Stomach (tissue), 9 donors: ENCODE data around the gene ING2. TPM values are rescaled to one million over a fixed set of nuclear protein-coding genes. Genes with fewer than 3 reads are reported as not detected.

ENCODE experiments used
- DNase-seq, 2 donors: peaks; one replicate each; pipeline versions ENCODE4 v3.0.0 to v3.0.0-alpha.2; 2013 to 2019
- H3K27ac ChIP-seq, 5 donors: fragments of 200-600 bp in 4 of 5; sonication (generic) in 4 of 5; one replicate each; pipeline ENCODE4 v1.5.1; 2013 to 2019; ENCODE audit warnings: mild to moderate bottlenecking in 1 of 5, moderate library complexity in 1 of 5
- H3K27me3 ChIP-seq, 3 donors: fragments of 200-600 bp; sonication (generic); one replicate each; pipeline ENCODE4 v1.5.1; 2017 to 2019; ENCODE audit warnings: mixed run types in 1 of 3
- H3K36me3 ChIP-seq, 4 donors: fragments of 200-600 bp; sonication (generic); 1 replicate in 3 of 4; 2 replicates in 1 of 4; pipeline ENCODE4 v1.5.1; 2016 to 2019
- H3K4me1 ChIP-seq, 4 donors: fragments of 200-600 bp; sonication (generic); one replicate each; pipeline ENCODE4 v1.5.1; 2016 to 2019
- H3K4me3 ChIP-seq, 4 donors: fragments of 200-600 bp; sonication (generic) in 3 of 4; one replicate each; pipeline ENCODE4 v1.5.1; 2016 to 2019; ENCODE audit warnings: mild to moderate bottlenecking in 1 of 4
- H3K9me3 ChIP-seq, 4 donors: fragments of 200-600 bp; sonication (generic); one replicate each; pipeline ENCODE4 v1.5.1; 2016 to 2019
- CTCF ChIP-seq, 7 experiments: fragments of 450-650 bp in 4 of 7; fragments of 200-600 bp in 3 of 7; sonication (generic) in 3 of 7; IDR thresholded peaks; one replicate each; pipeline ENCODE4 v1.5.1; 2016 to 2019; ENCODE audit warnings: antibody characterized with exemption in 7 of 7, control low read depth in 2 of 7, mild to moderate bottlenecking in 1 of 7
- EP300 ChIP-seq: sonication (generic); formaldehyde crosslinking; IDR thresholded peaks from one replicate; pipeline ENCODE4 v1.6.1; 2017; ENCODE audit warnings: antibody characterized with exemption
- POLR2A ChIP-seq, 4 donors: fragments of 450-650 bp; IDR thresholded peaks; one replicate each; pipeline ENCODE4 v1.6.1; 2016; ENCODE audit warnings: antibody characterized with exemption in 4 of 4, control low read depth in 2 of 4, mild to moderate bottlenecking in 1 of 4, moderate library complexity in 1 of 4
- POLR2AphosphoS5 ChIP-seq, 3 donors: sonication (generic); formaldehyde crosslinking; IDR thresholded peaks; one replicate each; pipeline ENCODE4 v1.6.1; 2016; ENCODE audit warnings: antibody characterized with exemption in 3 of 3
- WGBS, 5 donors: extraction: QIAGEN DNeasy Blood & Tissue Kit in 3 of 5; methylation state at CpG; one replicate each; pipeline versions ENCODE4 v1.1.5 to v1.1.7; 2013 to 2018; 5-methylcytosine and 5-hydroxymethylcytosine counted together
- intact Hi-C: fragments of 100-400 bp; cut with DNase I; formaldehyde crosslinking; loops from one replicate; pipeline ENCODE4 v1.15.1; 2023; ENCODE audit warnings: low total_unique reads
- polyA plus RNA-seq, 3 donors: library from polyadenylated mRNA; stranded (reverse); fragments of 200-250 nt; gene quantifications; one replicate each; pipeline ENCODE4 v1.2.3, GENCODE V29; 2013
- total RNA-seq, 5 donors: library from RNA; depleted of rRNA; stranded (reverse); fragments of >200 nt; gene quantifications; one replicate each; pipeline versions ENCODE4 v1.1.0 to v1.2.3, GENCODE V29; 2014 to 2016
- donor health status: healthy with polysubstance abuse.
- donor health status: Bipolar disorder and iron deficiency.
- donor health status: healthy.

ING2 gene
- total and polyA plus RNA-seq, 8 donors = 0.45 to 15.2 (median 8.1) TPM

- Histone ChIP-seq H3K4me3 (no peak overlapping the region), H3K27ac (no peak overlapping the region), H3K4me1 (peaks cover 0 to 5% (median 0%) of the 10 kb centered on the region in 4 donors), H3K27me3 (no peaks in the 10 kb centered on the region), H3K36me3 (no peaks in the 10 kb centered on the region), H3K9me3 (no peaks in the 10 kb centered on the region)
- TF ChIP-seq EP300 (no peak), CTCF (IDR thresholded peaks at IDR 0.05) (no peak), POLR2A (IDR thresholded peaks at IDR 0.05) (no peak), POLR2AphosphoS5 (IDR thresholded peaks at IDR 0.05) (no peak)
- DNase-seq = peak in 1 of 2 donors; percentile 36
- WGBS, 5 donors = 58 to 79% (median 60%) methylated on average over 4 of the region's 4 CpGs
- intact Hi-C loops = no loop called here
Measured at GRCh38 chr4:183522821-183523220, 18.0 kb downstream of the ING2 start.

GRCh38 chr4:183527326-183527725 is 22.5 kb downstream of the ING2 start:
- WGBS, 5 donors = 42 to 64% (median 63%) methylated on average over 2 of the region's 2 CpGs

DNA sequence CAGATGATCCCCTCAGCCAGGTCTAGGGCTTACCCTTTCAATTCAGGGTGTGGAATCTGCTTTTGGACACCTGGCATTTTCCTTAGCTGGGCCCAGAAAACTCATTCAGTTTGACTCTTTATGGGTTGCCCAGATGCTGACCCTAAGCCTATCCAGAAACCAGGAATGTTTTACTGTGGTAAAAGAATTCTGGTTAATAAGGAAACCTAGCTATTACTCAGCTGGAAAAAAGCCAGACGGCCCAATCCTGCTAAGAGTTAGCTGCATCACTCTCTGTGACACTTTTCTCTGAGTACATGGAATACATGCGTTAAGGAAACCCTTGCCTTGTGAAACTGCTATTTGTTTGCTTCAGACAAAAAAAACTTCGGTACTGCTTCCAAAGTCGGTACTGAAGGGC is 28.0 kb downstream of the ING2 start:
- intact Hi-C loops = no loop called here
- H3K36me3 ChIP-seq = no peaks in the 10 kb centered on the region
- TF ChIP-seq CTCF (IDR thresholded peaks at IDR 0.05) = no peak
- TF ChIP-seq EP300 = no peak
- no peak for TF ChIP-seq POLR2A (IDR thresholded peaks at IDR 0.05)
- TF ChIP-seq POLR2AphosphoS5 (IDR thresholded peaks at IDR 0.05) = no peak
- H3K4me1 ChIP-seq = no peaks in the 10 kb centered on the region
- no peak overlapping the region for H3K27ac ChIP-seq
- H3K4me3 ChIP-seq = no peak overlapping the region
- WGBS, 5 donors = 56 to 72% (median 70%) methylated on average over 4 of the region's 4 CpGs
- no peak for DNase-seq
- H3K9me3 ChIP-seq = no peaks in the 10 kb centered on the region
- H3K27me3 ChIP-seq = peaks cover 0 to 19% (median 0%) of the 10 kb centered on the region in 3 donors

More at GRCh38 chr4:183527326-183527725, 22.5 kb downstream of the ING2 start:
- Histone ChIP-seq H3K4me3 (no peak overlapping the region), H3K27me3 (no peaks in the 10 kb centered on the region), H3K27ac (no peak overlapping the region), H3K4me1 (no peaks in the 10 kb centered on the region), H3K36me3 (no peaks in the 10 kb centered on the region), H3K9me3 (no peaks in the 10 kb centered on the region)
- TF ChIP-seq CTCF (IDR thresholded peaks at IDR 0.05) = no peak
- TF ChIP-seq EP300 = no peak
- TF ChIP-seq POLR2AphosphoS5 (IDR thresholded peaks at IDR 0.05) = no peak
- TF ChIP-seq POLR2A (IDR thresholded peaks at IDR 0.05) = no peak
- DNase-seq = no peak
- intact Hi-C loops = no loop called here

DNA sequence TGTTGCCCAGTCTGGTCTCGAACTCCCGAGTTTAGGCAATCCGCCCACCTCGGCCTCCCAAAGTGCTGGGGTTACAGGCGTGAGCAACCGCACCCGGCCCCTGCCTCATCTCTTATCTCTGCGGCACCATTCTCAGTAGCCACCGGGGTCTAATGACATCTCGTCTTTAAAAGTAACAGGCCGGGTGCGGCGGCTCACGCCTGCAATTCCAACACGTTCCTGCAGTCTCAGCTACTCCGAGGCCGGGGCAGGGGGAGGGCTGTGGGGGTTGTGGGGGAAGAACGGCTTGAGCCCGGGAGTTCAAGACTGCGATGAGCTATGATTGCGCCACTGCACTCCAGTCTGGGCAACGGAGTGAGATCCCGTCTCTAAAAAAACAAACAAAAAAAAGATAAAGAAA is 28.8 kb downstream of the ING2 start:
- H3K27ac ChIP-seq = no peak overlapping the region
- no peak overlapping the region for H3K4me3 ChIP-seq
- H3K27me3 ChIP-seq = peaks cover 0 to 19% (median 0%) of the 10 kb centered on the region in 3 donors
- 69 to 77% (median 76%) methylated on average over 23 of the region's 23 CpGs for whole genome bisulfite sequencing, 5 donors
- DNase-seq = no peak
- no peaks in the 10 kb centered on the region for H3K9me3 ChIP-seq
- intact Hi-C loops = no loop called here
- H3K36me3 ChIP-seq = no peaks in the 10 kb centered on the region
- no peaks in the 10 kb centered on the region for H3K4me1 ChIP-seq
- TF ChIP-seq CTCF (IDR thresholded peaks at IDR 0.05) = no peak
- no peak for TF ChIP-seq POLR2A (IDR thresholded peaks at IDR 0.05)
- no peak for TF ChIP-seq EP300
- TF ChIP-seq POLR2AphosphoS5 (IDR thresholded peaks at IDR 0.05) = no peak
